ENCODE data around the gene TUBGCP5.
"Not testable (repeated sequence)": the region's sequence is repeated elsewhere in the genome, so short reads cannot be mapped to it uniquely, and the experiment has no call there.

The TUBGCP5 gene

DNA sequence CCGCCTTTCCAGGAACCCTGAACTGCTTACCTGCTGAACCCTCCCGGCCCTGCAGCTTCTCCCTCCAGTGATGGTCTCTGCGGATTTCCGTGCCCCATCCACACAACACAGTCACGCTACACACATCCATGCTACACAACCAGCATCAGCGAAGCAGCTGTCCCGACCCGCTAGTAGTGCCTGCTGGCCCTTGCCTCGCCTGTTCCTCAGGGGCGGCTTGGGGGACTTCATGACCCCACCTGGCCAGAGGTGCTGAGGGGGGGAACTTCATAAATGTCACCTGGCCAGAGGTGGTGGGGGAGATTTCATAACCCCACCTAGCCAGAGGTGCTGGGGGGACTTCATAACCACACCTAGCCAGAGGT is 530 bp upstream of the TUBGCP5 start:
- peak; percentile 46 for DNase-seq

DNA sequence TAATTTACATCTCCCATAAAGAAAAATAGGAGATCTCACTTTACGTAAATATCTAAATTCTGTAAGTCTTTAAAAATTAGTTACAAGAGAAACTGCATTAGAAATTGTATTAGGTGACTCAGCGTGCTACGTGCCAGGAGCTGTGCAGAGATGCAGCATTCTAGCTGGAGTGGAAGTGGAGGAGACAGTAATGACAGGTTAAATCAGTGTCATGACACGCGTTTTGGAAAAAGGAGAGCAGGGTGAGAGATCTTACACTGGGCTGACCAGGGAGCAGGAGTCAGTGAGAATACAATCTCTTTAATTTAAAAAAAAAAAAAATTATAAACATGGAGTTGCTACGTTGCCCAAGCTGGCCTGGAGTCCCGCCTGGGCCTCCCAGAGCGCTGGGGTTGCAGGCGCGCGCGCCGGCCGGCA is 635 bp downstream of the TUBGCP5 start:
- no peak for DNase-seq

DNA sequence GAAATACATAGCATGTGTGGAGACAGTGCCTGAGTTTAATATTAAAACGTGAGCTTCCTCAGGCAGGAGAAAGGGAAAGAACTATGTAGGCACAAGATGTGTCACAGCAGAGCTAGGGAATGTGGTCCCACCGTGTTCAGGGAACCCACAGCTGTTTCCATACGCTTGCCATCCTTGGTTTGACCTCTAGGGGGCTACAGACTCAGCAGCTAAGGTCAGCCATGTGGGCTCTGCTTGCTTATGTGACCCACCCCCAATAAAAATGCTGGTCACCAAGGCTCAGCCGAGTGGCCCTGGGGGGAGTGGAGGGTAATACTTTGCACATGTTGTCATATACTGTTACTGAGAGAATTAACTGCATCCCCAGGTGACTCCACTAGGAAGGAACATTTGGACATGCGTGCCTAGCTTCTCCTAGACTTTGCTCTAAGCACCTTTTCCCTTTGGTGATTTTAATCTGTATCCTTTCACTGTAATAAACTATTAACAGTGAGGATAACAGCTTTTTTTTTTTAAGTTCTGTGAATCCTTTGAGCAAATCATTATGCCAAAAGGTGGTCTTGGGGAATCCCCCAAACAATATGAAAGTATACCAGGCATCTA is 3.3 kb downstream of the TUBGCP5 start:
- no peak for DNase-seq

DNA sequence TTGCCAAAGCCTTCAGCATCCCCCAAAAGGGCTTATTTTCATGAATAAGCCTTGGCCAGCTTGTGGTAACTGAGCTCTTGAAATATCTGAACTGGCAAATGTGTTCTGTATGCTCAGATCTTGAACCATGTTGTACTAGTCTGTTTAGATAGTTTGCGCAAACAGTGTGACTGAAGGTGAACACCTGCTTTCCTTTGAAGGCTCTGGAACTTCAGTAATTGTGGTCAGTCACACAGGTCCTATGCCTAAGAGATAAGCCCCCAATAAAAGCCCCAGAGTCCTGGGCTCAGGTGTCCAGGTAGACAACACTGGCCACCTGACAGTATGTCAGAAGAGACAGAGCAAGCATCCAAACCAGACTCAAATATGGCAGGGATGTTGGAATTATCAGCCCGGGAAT is 5.4 kb downstream of the TUBGCP5 start:
- no peak for DNase-seq

DNA sequence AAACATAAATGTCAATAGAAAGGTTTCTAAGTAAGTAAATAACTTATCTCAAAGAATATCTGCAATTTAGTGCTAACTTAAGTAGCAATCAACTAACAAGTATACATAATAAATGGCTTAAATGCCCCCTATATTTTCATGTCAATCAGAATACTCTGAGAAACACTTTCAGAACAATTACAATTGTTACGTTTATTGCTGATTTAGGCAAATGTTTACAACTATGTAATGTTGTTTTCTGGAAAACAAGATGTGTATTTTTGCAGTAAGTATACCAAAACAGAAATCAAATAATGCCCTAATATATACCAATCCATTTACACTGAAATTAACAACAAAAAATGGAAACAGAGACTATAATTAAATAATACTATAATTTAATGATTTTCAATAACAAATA is 13.2 kb downstream of the TUBGCP5 start:
- no peak for DNase-seq

DNA sequence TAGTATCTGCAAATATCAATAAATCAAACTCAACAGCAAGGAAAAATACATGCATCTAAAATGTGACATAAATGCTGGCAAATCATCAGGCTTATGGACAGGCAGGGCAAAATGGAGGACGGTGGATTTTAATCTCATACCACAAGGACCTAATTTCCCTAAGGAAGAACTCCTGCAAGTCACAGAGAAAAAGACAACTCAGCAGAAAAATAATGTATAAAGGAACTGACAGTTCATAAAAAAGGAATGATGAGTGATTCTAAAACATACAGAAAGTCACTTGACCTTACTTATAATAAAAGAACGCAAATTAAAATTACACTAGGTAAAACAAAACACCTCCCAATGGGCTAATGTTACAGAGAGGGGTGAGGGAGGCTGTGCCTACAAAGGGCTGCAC is 17.2 kb downstream of the TUBGCP5 start:
- no peak for DNase-seq

DNA sequence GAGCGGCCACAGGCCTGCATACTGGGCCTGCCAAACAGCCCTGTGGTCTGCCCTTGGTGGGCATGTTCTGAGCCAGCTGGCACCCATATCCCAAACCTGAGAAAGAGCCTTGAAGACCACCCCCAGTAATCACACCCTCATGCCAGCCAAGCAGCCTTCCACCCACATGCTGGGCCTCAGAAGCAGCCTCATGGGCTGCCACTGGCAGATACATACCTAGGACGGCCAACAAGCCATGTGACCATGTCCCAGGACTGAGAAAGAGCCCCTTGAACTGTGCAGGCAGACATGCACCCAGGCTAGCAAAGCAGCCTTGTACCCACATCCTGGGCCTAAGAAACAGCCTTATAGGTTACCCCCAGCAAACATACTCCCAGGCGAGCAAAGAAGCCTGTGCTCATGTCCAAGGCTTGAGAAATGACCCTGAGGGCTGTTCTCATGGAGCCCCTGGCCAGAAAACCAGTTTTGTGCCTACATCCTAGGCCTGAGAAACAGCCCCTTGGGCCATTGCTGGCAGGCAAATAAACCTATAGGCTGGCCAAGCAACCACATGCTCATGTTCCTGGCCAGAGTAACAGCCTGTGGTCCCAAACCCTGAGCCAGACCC is 24.9 kb downstream of the TUBGCP5 start:
- no peak for DNase-seq

DNA sequence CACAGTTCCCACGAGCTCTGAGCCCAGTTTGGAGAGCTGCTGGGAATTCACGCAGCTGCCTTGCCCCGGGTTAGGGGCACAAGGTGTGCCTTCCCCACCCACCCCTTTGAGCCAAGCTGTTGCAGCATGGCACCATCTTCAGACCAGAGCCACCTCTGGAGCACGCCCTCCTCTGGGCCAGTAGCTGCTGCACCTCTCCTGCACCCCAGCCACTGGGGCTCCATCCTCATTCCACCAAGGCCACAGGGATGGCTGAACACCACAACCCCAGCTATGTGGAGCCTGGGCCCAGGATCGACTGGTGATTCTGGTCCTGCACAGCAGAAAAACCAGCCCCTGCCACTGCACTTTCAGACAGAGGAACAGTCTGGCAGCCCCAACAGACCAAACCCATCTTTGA is 25.7 kb downstream of the TUBGCP5 start:
- no peak for DNase-seq

DNA sequence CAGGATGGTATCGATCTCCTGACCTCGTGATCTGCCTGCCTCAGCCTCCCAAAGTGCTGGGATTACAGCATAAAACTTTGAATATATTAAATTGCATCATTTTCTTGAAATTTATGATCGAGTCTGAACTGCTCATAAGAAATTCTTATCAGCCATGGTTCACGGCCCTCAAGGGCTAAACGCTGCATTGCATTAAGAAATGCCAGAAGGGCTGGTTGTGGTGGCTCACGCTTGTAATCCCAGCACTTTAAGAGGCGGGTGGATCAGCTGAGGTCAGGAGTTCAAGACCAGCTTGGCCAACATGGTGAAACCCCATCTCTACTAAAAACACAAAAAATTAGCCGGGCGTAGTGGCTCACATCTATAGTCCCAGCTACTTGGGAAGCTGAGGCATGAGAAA is 26.8 kb downstream of the TUBGCP5 start:
- not testable (repeated sequence) for DNase-seq

DNA sequence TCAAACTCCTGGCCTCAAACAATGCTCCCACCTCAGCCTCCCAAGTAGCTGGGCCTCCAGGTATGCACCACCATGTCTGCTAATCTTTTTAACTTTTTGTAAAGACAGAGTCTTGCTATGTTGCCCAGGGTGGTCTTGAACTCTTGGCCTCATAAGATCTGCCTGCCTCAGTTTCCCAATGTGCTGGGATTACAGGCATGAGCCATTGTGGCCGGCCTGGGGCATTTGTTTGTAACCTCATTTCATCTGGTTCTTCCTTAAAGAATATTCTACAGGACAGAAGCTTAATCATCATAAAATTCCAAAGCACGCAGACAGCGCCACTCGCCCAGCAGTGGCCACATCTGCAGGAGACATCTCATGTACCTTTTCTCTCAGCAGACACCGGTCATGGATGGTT is 35.6 kb downstream of the TUBGCP5 start:
- no peak for DNase-seq

DNA sequence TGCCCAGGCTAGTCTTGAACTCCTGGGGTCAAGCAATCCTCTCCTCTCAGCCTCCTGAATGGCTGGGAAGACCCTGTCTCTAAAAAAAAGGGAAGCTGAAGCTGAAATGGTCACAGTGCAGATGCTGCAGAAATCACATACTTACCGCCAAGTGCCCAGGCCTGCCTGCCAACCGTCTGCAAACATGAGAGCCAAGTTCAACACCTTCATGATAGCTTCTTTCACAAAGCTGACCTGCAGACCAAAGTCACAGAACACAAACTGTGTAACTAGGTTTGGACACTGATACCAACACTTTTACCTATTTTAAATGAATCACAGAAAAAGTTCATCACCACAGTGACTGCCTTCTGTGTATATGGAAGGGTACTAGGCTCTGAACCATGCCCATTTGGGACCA is 36.4 kb downstream of the TUBGCP5 start:
- no peak for DNase-seq

DNA sequence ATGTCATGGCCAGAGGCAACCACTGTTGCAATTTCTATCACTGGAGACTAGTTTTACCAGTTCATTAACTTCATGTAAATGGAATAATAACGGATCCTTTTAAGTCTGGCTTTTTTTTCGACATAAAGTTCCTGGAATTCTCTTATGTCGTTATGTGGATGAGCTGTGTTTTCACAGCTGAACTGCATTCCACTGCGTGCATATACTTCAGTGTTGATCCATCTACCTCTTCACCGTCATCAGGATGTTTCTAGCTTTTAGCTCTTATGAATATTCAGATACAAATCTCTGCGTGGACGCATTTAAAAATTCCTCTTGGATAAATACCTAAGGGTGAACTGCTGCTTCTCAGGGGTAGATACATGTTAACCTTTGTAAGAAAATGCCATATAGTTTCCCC is 43.6 kb downstream of the TUBGCP5 start:
- no peak for DNase-seq

DNA sequence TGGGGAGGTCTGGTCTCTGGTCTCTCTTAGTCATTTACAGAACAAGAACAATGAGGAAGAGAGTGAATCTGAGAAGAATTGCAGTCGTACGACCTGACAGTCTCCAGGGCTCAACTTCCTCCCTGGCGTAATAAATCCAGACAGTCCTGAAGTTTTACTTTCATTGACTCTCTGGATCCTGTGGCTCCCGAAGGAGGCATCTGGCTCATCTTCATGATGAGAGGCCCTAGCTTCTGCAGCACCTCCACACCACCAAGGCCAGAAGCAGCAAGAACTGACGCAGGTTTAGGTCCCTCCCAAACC is 47.4 kb downstream of the TUBGCP5 start:
- no peak for DNase-seq

DNA sequence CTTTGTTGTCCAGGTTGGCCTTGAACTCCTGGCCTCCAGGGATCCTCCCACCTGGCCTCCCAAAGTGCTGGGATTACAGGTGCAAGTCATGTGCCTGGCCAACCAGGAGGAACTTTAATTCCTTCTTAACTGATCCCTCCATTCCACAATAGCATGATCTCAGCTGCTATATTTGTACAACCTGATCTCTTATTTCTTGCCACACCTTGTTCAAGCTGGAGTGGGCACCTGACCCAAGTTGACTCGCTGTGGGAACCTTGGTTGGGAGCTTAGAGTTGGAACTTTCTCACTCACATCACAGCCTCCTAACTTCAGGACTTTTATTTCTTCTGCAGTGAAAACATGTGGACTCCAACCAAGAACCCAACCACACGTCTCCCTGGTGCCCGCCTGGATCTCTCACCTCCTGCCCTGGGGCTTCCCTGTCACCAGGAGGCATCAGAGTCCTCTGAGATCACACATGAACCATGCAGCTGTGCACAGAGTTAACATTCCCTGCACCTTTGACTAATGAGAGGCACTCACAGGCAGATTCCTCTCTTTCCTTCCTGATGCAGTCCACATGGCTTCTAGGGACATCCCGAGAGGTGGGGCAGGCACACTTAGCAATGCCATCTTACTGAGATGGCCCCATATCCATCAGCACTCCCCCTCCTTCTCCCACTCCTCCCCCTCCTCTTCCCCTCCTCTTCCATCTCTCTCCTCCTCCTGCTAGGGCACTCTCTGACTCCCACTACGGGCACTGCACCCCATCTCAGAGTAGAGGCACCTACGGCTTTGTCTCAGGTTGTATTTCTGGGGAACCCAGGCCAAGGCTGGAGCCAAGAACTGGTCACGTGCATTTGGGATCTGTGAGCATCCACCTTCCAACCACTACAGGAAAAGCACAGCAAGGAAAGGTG is 49.5 kb downstream of the TUBGCP5 start:
- DNase-seq = no peak

DNA sequence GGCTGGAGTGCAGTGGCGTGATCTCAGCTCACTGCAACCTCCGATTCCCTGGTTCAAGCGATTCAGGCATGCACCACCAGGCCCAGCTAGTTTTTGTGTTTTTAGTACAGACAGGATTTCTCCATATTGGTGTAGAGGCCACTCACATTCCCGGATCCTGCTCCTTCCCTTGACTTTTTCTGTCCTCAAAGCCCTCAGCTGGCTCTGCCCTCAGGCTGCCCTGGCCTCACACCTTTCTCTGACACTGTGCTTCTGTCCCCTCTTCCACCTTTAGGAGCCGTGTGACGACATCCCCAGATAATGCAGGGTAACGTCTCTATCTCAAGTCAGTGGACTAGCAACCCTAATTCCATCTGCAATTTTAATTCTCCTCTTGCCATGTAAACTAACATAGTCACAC is 50.6 kb downstream of the TUBGCP5 start:
- no peak for DNase-seq

DNA sequence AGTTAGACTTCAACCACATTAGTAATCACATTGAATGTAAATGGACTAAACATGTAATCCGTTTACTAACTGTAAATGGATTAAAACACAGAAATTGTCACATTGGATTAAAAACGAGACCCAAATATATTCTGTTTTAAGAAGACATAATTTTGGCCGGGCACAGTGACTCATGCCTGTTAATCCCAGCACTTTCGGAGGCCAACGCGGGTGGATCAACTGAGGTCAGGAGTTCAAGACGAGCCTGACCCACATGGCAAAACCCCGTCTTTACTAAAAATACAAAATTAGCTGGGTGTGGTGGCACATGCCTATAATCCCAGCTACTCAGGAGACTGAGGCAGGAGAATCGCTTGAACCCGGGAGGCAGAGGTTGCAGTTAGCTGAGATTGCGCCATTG is 57.4 kb downstream of the TUBGCP5 start:
- DNase-seq = not testable (repeated sequence)

DNA sequence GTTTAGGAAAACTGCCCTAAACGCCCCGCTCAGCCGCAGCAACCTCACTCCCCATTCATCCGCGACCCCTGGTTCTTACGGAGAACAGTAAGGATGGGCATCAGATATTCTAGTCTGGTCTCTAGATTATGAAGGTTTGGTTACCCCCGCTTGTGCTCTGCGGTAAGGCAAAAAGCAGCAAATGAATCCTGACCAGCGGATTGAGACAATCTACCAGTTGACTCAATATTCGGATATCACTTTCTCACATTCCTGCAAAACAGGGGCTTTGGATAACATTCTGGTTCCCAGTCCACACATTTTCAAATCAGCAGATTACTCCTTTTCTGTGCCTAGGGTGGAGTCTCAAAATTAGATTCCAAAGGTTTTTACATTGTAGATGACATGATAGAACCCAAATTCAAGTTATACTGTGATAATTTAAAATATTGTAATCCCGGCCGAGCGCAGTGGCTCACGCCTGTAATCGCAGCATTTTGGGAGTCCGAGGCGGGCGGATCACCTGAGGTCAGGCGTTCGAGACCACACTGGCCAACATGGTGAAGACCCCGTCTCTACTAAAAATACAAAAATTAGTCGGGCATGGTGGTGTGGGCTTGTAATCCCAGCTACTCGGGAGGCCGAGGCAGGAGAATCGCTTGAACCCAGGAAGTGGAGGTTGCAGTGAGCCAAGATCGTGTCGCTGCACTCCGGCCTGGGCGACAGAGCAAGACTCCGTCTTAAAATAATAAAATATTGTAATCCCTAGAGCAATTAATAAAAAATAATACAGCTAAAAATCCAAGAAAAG is 58.1 kb downstream of the TUBGCP5 start:
- DNase-seq = no peak

DNA sequence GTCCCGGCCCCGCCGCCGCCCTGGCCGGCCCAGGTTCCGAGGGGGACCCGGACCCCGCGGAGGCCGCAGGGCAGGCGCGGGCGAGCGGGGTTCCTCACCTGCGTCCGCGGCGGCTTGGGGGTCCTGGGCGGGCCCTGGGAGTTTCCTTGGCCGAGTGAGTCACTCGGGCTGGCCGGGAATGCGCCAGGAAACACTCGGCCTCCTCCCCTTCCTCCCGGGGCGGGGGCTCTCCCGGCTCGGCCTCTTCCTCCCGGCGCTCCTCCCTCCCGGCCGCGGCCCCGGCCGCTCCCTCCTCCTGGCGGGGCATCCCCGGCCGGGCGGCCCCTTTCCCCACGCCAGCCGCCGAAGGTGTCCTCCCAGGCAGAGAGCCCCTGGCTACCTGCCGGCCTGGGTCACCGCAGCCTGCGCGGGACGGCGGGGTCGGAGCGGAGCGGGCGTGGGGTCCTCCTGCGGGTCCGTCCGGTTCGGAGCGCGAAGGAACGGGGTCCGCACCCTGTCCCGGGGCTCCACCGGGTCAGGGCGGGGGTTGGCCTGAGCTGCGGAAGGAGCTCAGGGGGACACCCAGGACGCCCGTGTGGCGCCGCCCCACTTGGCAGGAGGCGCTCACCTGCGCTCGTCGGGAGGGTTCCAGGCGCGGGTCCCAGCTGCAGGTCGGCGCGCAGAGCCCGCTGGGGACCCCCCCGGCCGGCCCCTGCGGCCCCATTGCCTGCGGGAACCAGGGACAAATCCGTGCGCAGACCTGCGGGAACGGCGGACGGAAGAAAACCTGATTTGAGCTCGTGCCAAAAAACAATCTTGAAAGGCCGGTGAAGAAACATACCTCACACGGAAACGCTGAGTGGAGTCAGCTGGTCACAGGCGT is 58.9 kb downstream of the TUBGCP5 start, which contains the start of gene CYFIP1:
Gene CYFIP1, minus strand, starts transcription at position 180 of the 862 bp plus-strand sequence. CDS start 33,083 bp downstream, outside the sequence.
- peak; percentile 50 for DNase-seq

DNA sequence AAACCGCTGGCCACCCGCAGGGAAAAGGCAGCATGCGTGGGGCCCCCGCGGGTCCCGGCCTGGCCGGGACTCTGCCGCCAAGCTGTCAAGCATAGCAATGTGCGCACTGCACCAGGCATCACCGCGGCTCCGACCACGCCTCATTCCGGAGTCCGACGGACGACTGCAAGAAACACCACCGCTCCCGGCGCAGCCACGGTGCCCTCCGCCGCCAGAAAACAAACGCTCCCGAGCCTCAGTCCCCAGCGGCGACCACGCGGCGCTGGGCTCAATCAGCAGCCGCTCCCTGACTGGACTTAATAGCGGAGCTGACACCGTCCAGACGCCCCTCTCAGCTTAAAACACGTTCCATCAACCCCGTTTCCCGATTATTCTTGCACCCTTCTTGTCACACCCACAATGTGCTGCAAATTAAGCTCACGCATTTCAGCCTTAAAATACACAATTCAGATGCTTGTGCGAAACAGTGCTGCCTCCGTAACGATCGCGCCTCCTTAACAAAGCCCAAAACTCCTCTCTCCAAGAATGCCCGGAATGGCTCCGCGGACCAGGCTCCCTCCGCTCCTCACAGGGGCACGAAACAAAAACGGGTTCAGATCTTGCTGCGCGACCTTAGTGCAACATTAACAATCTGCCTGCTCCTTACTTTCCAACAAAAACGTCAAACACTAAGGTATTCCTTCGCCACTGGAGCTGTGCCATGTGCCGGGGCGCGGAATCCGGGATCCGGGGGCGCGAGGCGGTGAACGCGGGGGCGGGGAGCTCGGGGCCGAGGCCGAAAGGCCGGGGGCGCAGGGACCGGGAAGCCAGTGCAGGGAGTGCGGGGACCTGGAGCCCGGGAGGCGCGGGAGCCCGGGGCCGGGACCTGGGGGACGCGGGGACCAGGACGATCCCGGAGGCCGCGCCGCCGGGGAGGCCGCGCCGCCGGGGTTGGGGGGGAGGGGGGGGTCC is 59.9 kb downstream of the TUBGCP5 start:
- DNase-seq = peak; percentile 19

DNA sequence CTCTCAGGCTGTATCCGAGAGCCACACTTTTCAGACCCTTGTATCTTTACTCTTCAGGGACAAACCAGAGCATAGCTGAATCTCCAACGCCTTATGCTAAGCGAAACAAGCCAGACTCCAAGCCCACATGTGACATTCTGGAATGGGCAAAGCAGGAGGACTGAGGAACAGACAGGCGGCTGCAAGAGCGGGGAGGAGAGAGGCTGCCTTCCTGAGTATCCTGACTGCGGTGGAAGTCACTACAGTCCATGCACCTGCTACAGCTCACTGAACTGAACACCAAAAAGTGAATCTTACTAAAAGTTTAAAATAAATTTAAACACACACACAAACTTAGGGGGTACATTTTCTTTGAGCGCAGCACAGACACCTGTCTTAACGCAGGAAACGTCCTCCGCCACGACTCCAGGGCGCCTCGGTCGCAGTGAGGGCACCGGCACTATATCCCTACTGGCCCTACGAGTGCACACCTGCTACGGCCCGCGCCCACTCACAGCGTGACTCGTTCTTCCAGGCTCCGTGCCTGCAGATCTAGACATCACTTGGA is 60.6 kb downstream of the TUBGCP5 start:
- no peak for DNase-seq

DNA sequence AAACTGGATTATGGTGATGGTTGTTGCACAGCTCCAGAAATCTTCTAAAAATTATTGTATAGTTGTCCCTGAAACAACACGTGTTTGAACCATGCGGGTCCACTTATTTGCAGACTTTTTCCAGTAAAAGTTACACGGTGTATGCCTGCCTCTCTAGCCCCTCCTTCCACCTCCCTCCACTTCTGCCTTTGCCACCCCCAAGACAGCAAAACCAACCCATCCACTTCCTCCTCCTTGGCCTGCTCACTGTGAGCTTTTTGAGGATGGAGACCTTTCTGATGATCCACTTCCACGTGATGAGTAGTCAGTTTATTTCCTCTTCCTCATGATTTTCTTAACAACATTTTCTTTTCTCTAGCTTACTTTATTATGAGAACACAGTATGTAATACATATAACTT is 64.6 kb downstream of the TUBGCP5 start:
- DNase-seq = peak; percentile 6
